Endothelial cell of umbilical vein (primary cell): ENCODE measurements around the gene SLC25A23. TPM values are rescaled to one million over a fixed set of nuclear protein-coding genes. Genes with fewer than 3 reads are reported as not detected.
"Not testable (repeated sequence)": the region's sequence is repeated elsewhere in the genome, so short reads cannot be mapped to it uniquely, and the experiment has no call there.

Experiments
- BruUV-seq: library from RNA; stranded (reverse); fragments of 400-500 nt; replicated peaks from 2 replicates; lab custom pipeline; 2021; lab: Mats Ljungman, UMichigan
- CTCF ChIA-PET: fragments of 300-600, 350-600 bp; sonication (Branson Sonifier 250); formaldehyde crosslinking; loops from one replicate; lab custom pipeline; 2021; ENCODE audit warnings: antibody characterized with exemption, inconsistent platforms; lab: Charles Lee
- POLR2A ChIA-PET: fragments of 300-600, 350-600 bp; sonication (Branson Sonifier 250); formaldehyde crosslinking; loops from one replicate; lab custom pipeline; 2021; ENCODE audit warnings: antibody characterized with exemption, inconsistent platforms; lab: Charles Lee
- DNase-seq: peaks from one replicate; pipeline ENCODE4 v3.0.0-alpha.2; 2011; ENCODE audit warnings: low read depth, low spot score
- FAIRE-seq: peaks from 2 replicates; lab custom pipeline; 2011; peaks lifted over from hg19 to GRCh38; lab: Jason Lieb, UNC
- H2AFZ ChIP-seq: 2 replicates; pipeline ENCODE4 v1.6.0; 2012; ENCODE audit warnings: low read depth, low read length, control low read depth, inconsistent platforms
- H3K27ac ChIP-seq: 2 replicates; pipeline ENCODE4 v1.5.1; 2011; ENCODE audit warnings: low read depth, mild to moderate bottlenecking, control low read depth, low read length, moderate library complexity; ENCODE audit not compliant: insufficient read depth
- H3K27me3 ChIP-seq, 2 experiments: 2 replicates each; pipeline versions ENCODE4 v1.6.0 to v1.6.1; 2011; ENCODE audit warnings: low read length in 2 of 2, mixed read lengths in 1 of 2; ENCODE audit not compliant: control insufficient read depth in 2 of 2, insufficient read depth in 2 of 2
- H3K36me3 ChIP-seq, 2 experiments: 2 replicates in 1 of 2; 3 replicates in 1 of 2; pipeline ENCODE4 v1.5.1; 2011; ENCODE audit warnings: low read length in 2 of 2, mild to moderate bottlenecking in 1 of 2, moderate library complexity in 1 of 2; ENCODE audit not compliant: control insufficient read depth in 2 of 2, insufficient read depth in 2 of 2; ENCODE audit errors: extremely low read depth in 1 of 2
- H3K4me1 ChIP-seq: 3 replicates; pipeline ENCODE4 v1.5.1; 2011; ENCODE audit warnings: mild to moderate bottlenecking, low read length; ENCODE audit not compliant: control insufficient read depth, insufficient read depth; ENCODE audit errors: extremely low read depth
- H3K4me2 ChIP-seq: 2 replicates; pipeline ENCODE4 v1.6.1; 2011; ENCODE audit warnings: low read length, control low read depth, mixed read lengths; ENCODE audit not compliant: insufficient read depth
- H3K4me3 ChIP-seq, 3 experiments: fragments of 200-600 bp in 1 of 3; sonication (generic), shearing (Covaris generic) in 1 of 3; replicated peaks in 1 of 3; 2 replicates each; pipeline ENCODE4 v1.5.1; 2011 to 2016; ENCODE audit warnings: control low read depth in 3 of 3, low read length in 3 of 3, mild to moderate bottlenecking in 2 of 3, inconsistent platforms in 1 of 3, low read depth in 1 of 3, moderate library complexity in 1 of 3; ENCODE audit not compliant: insufficient read depth in 1 of 3
- H3K79me2 ChIP-seq: 2 replicates; pipeline ENCODE4 v1.6.0; 2012; ENCODE audit warnings: low read length, inconsistent platforms; ENCODE audit not compliant: control insufficient read depth, insufficient read depth
- H3K9ac ChIP-seq: replicated peaks from 2 replicates; pipeline ENCODE3; 2011; ENCODE audit warnings: low read length, control low read depth; ENCODE audit not compliant: insufficient read depth; ENCODE audit errors: extremely low read depth
- H3K9me1 ChIP-seq: replicated peaks from 3 replicates; pipeline ENCODE4 v1.6.0; 2011; ENCODE audit warnings: mild to moderate bottlenecking, low read length; ENCODE audit not compliant: control insufficient read depth, insufficient read depth; ENCODE audit errors: extremely low read depth
- H3K9me3 ChIP-seq: replicated peaks from 2 replicates; pipeline ENCODE4 v1.5.1; 2012; ENCODE audit warnings: low read length, inconsistent platforms; ENCODE audit not compliant: control insufficient read depth, insufficient read depth
- H4K20me1 ChIP-seq: replicated peaks from 2 replicates; pipeline ENCODE3; 2011; ENCODE audit warnings: mild to moderate bottlenecking, low read length; ENCODE audit not compliant: control insufficient read depth, insufficient read depth; ENCODE audit errors: extremely low read depth
- CTCF ChIP-seq, 2 donors: IDR thresholded peaks; 1 replicate in 1 of 2; 2 replicates in 1 of 2; pipeline ENCODE4 v1.5.1; 2011; ENCODE audit warnings: low read length in 2 of 2, mild to moderate bottlenecking in 2 of 2, moderate library complexity in 2 of 2, control low read depth in 1 of 2, inconsistent platforms in 1 of 2, low read depth in 1 of 2; ENCODE audit not compliant: insufficient read depth in 1 of 2; ENCODE audit errors: extremely low read depth in 1 of 2
- EZH2 ChIP-seq: IDR thresholded peaks from 2 replicates; pipeline ENCODE4 v1.6.1; 2012; ENCODE audit warnings: borderline replicate concordance, low read depth, mild to moderate bottlenecking, moderate library complexity, low read length, inconsistent platforms; ENCODE audit not compliant: severe bottlenecking
- FOS ChIP-seq: IDR thresholded peaks from 2 replicates; pipeline ENCODE4 v1.6.1; 2011; ENCODE audit warnings: mild to moderate bottlenecking, low read length, moderate library complexity, borderline replicate concordance; ENCODE audit not compliant: insufficient read depth
- GATA2 ChIP-seq: IDR thresholded peaks from 2 replicates; pipeline ENCODE4 v1.7.0; 2011; ENCODE audit warnings: low read depth, mild to moderate bottlenecking, moderate library complexity, mixed read lengths, low read length; ENCODE audit not compliant: insufficient read length, insufficient read depth
- JUN ChIP-seq: IDR thresholded peaks from 2 replicates; pipeline ENCODE4 v1.6.1; 2011; ENCODE audit warnings: borderline replicate concordance, low read depth; ENCODE audit not compliant: insufficient read length, insufficient read depth
- MYC ChIP-seq: IDR thresholded peaks from one replicate; pipeline ENCODE4 v1.6.1; 2011; ENCODE audit warnings: mild to moderate bottlenecking, low read depth, low read length
- POLR2A ChIP-seq: IDR thresholded peaks from 2 replicates; pipeline ENCODE4 v1.6.1; 2012; ENCODE audit warnings: low read depth, mild to moderate bottlenecking, control low read depth, low read length
- POLR2AphosphoS5 ChIP-seq: IDR thresholded peaks from 2 replicates; pipeline ENCODE4 v1.6.1; 2012; ENCODE audit warnings: low read depth, mild to moderate bottlenecking, control low read depth, low read length, moderate library complexity; ENCODE audit not compliant: insufficient read depth
- dilution Hi-C: fragments of 300-500 bp; cut with MboI; formaldehyde crosslinking; loops from one replicate; pipeline ENCODE4 v1.15.0; 2019; ENCODE audit warnings: low sequenced_read_pairs; ENCODE audit not compliant: extremely low pct_ligation_motif_present
- intact Hi-C: fragments of 100-400 bp; cut with micrococcal nuclease; formaldehyde crosslinking; loops from one replicate; pipeline ENCODE4 v1.10.0; 2022
- polyA plus RNA-seq, 4 experiments: library from polyadenylated mRNA; depleted of rRNA in 3 of 4; stranded (reverse) in 3 of 4; unstranded in 1 of 4; fragments of >200 nt; gene quantifications; 2 replicates each; pipeline versions ENCODE4 v1.2.1 to v1.2.3, GENCODE V29; 2011 to 2012; ENCODE audit warnings: missing spikeins in 1 of 4
- total RNA-seq: library from RNA; stranded (reverse); gene quantifications from 2 replicates; pipeline ENCODE4 v1.2.3, GENCODE V29; 2021
- TF ChIP-seq, protein P1 (sequence below): IDR thresholded peaks from 2 replicates; pipeline ENCODE4 v1.6.1; 2011; ENCODE audit not compliant: insufficient read depth, insufficient read length

Gene SLC25A23
- total and polyA plus RNA-seq, 2 donors (not counting 3 experiments of a cell fraction or from before 2014, with no cell fraction given) = 12.8 to 33.5 TPM

DNA sequence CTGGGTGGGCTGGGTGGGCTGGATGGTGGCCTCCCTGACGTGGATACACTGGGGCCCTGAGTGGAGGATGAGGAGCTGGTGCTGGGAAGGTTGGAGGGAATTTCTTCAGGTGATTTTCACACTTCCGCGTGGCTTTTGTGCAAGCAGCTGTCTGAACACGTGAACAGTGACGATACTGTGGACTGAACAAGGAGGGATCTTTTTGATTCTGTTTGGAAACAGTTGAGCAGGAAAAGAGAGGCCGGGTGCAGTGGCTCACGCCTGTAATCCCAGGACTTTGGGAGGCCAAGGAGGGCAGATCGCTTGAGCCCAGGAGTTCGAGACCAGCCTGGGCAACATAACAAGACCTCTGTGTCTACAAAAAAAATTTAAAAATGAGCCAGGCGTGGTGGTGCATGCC is 57.5 kb downstream of the SLC25A23 start:
- BruUV-seq = no TSS peak
- no peak overlapping the region for H3K4me2 ChIP-seq
- H3K36me3 ChIP-seq = no peaks in the 10 kb centered on the region
- H3K9ac ChIP-seq = no peak overlapping the region
- no peaks in the 10 kb centered on the region for H3K9me1 ChIP-seq
- no peak overlapping the region for H2AFZ ChIP-seq
- H3K27ac ChIP-seq = no peak overlapping the region
- dilution Hi-C loops (no loop called here), intact Hi-C loops (no loop called here)
- DNase-seq (no peak), FAIRE-seq (no peak)
- no peaks in the 10 kb centered on the region for H4K20me1 ChIP-seq
- H3K9me3 ChIP-seq = no peaks in the 10 kb centered on the region
- TF ChIP-seq EZH2 (no peak), JUN (no peak), GATA2 (no peak), POLR2AphosphoS5 (no peak), FOS (no peak), CTCF (IDR thresholded peaks at IDR 0.05; ENCODE audit: extremely low read depth in 1 of 2, insufficient read depth in 1 of 2, low read depth in 1 of 2, low read length in 2 of 2) (no peak), POLR2A (no peak), MYC (no peak)
- TF ChIP-seq, protein P1, sequence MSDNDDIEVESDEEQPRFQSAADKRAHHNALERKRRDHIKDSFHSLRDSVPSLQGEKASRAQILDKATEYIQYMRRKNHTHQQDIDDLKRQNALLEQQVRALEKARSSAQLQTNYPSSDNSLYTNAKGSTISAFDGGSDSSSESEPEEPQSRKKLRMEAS = no peak
- H3K79me2 ChIP-seq = no peaks in the 10 kb centered on the region
- H3K4me3 ChIP-seq = no peak overlapping the region
- POLR2A ChIA-PET = no interaction called here
- CTCF ChIA-PET = no interaction called here
- H3K4me1 ChIP-seq = no peaks in the 10 kb centered on the region
- no peaks in the 10 kb centered on the region for H3K27me3 ChIP-seq

GRCh38 chr19:6400062-6400944 is 59.3 kb downstream of the SLC25A23 start:
- FAIRE-seq, DNase-seq, H3K27me3 ChIP-seq, dilution Hi-C loops, H3K79me2 ChIP-seq, H2AFZ ChIP-seq, H3K9me3 ChIP-seq, H3K4me1 ChIP-seq, H3K9me1 ChIP-seq, intact Hi-C loops, H3K27ac ChIP-seq, H3K4me2 ChIP-seq, H3K4me3 ChIP-seq, H4K20me1 ChIP-seq, H3K9ac ChIP-seq, BruUV-seq, CTCF ChIA-PET, H3K36me3 ChIP-seq: not testable (repeated sequence)
- POLR2A ChIA-PET = interaction anchor here (0.7 kb wide), 1 partner anchor 92 kb away, joined by 3 read pairs; no protein-coding TSS in a partner anchor
